GM23338 (cell line): Measurements from ENCODE around the gene RPS6KA4. TPM values are rescaled to one million over a fixed set of nuclear protein-coding genes. Genes with fewer than 3 reads are reported as not detected.
A peak's percentile ranks its signal among the peaks of the same experiment; 100 is the strongest.

Experiments used
- ATAC-seq: fragments of 200-7000 bp; cut with Tn5 transposase; 3 replicates; pipeline ENCODE4 v1.9.1; 2020
- DNase-seq: peaks from one replicate; pipeline ENCODE4 v3.0.0-alpha.2; 2015; ENCODE audit warnings: low spot score
- H2AFZ ChIP-seq: fragments of 200-600 bp; sonication (generic); 2 replicates; pipeline ENCODE4 v1.8.0; 2016; ENCODE audit warnings: antibody characterized with exemption, mild to moderate bottlenecking, moderate library complexity
- H3F3A ChIP-seq: fragments of 200-600 bp; sonication (generic); replicated peaks from 2 replicates; pipeline ENCODE4 v1.8.0; 2017; ENCODE audit warnings: antibody characterized with exemption, mixed run types, low read depth
- H3K27ac ChIP-seq: fragments of 200-600 bp; sonication (generic); 2 replicates; pipeline ENCODE4 v1.6.1; 2016; ENCODE audit warnings: low read depth
- H3K27me3 ChIP-seq: fragments of 200-600 bp; sonication (generic); 2 replicates; pipeline ENCODE4 v1.8.0; 2016; ENCODE audit warnings: mild to moderate bottlenecking, mixed run types, moderate library complexity; ENCODE audit not compliant: insufficient read depth
- H3K36me3 ChIP-seq: fragments of 200-600 bp; sonication (generic); 2 replicates; pipeline ENCODE4 v1.8.0; 2016; ENCODE audit warnings: mild to moderate bottlenecking; ENCODE audit not compliant: insufficient read depth
- H3K4me1 ChIP-seq: fragments of 200-600 bp; sonication (generic); 2 replicates; pipeline ENCODE4 v1.8.0; 2016; ENCODE audit warnings: mild to moderate bottlenecking, moderate library complexity; ENCODE audit not compliant: insufficient read depth
- H3K4me2 ChIP-seq: fragments of 200-600 bp; sonication (generic); 2 replicates; pipeline ENCODE4 v1.7.1; 2017; ENCODE audit warnings: mixed run types
- H3K4me3 ChIP-seq: fragments of 200-600 bp; sonication (generic); 2 replicates; pipeline ENCODE4 v1.6.1; 2016; ENCODE audit warnings: mixed run types
- H3K79me2 ChIP-seq: fragments of 200-600 bp; sonication (generic); replicated peaks from 2 replicates; pipeline ENCODE4 v1.8.0; 2017; ENCODE audit warnings: mild to moderate bottlenecking; ENCODE audit not compliant: insufficient read depth
- H3K9me2 ChIP-seq: fragments of 200-600 bp; sonication (generic); 2 replicates; pipeline ENCODE4 v1.8.0; 2017; ENCODE audit not compliant: insufficient read depth
- H4K20me1 ChIP-seq: fragments of 200-600 bp; sonication (generic); replicated peaks from 2 replicates; pipeline ENCODE4 v1.8.0; 2017; ENCODE audit warnings: mild to moderate bottlenecking; ENCODE audit not compliant: insufficient read depth
- H3K27ac Mint-ChIP-seq: 2 replicates; pipeline ENCODE4 v1.8.0; 2020; ENCODE audit warnings: inconsistent platforms, mild to moderate bottlenecking, moderate library complexity, mixed read lengths
- H3K27me3 Mint-ChIP-seq: 3 replicates; pipeline ENCODE4 v1.8.0; 2022; ENCODE audit warnings: low read depth, mild to moderate bottlenecking, moderate library complexity, mixed read lengths, inconsistent platforms; ENCODE audit not compliant: insufficient read depth, poor library complexity
- H3K36me3 Mint-ChIP-seq: 3 replicates; pipeline ENCODE4 v1.8.0; 2021; ENCODE audit warnings: low read depth, mild to moderate bottlenecking, inconsistent platforms, moderate library complexity, mixed read lengths
- H3K4me1 Mint-ChIP-seq: 3 replicates; pipeline ENCODE4 v1.8.0; 2020; ENCODE audit warnings: mild to moderate bottlenecking, inconsistent platforms, mixed read lengths
- H3K4me3 Mint-ChIP-seq: 3 replicates; pipeline ENCODE4 v1.8.0; 2021; ENCODE audit warnings: moderate library complexity, mild to moderate bottlenecking, inconsistent platforms, mixed read lengths
- H3K9me3 Mint-ChIP-seq: 3 replicates; pipeline ENCODE4 v1.8.0; 2020; ENCODE audit warnings: moderate library complexity, mild to moderate bottlenecking, inconsistent platforms, mixed read lengths
- EZH2 ChIP-seq: fragments of 200-600 bp; sonication (generic); IDR thresholded peaks from one replicate; pipeline ENCODE4 v1.8.0; 2017; ENCODE audit warnings: antibody characterized with exemption, mild to moderate bottlenecking, low read depth; ENCODE audit not compliant: unreplicated experiment
- JUNB ChIP-seq: IDR thresholded peaks from one replicate; pipeline ENCODE4 v1.6.1; 2016; ENCODE audit warnings: antibody characterized with exemption; ENCODE audit not compliant: unreplicated experiment
- POLR2AphosphoS5 ChIP-seq: IDR thresholded peaks from 2 replicates; pipeline ENCODE4 v1.6.1; 2016; ENCODE audit warnings: antibody characterized with exemption, low read depth
- ZNF114 ChIP-seq: fragments of 250-450 bp; sonication (Bioruptor Pico); IDR thresholded peaks from 2 replicates; pipeline ENCODE4 v1.5.0; 2020; ENCODE audit warnings: mild to moderate bottlenecking, moderate library complexity
- ZNF331 ChIP-seq: fragments of 250-450 bp; sonication (Bioruptor Pico); IDR thresholded peaks from 2 replicates; pipeline ENCODE4 v1.5.0; 2020; ENCODE audit warnings: low read depth, mild to moderate bottlenecking, moderate library complexity
- polyA plus RNA-seq: library from polyadenylated mRNA; unstranded; fragments of >200 nt; fragmentation: Nextera tagmentation; extraction: Ambion mirVana; gene quantifications from 2 replicates; pipeline ENCODE4 v1.2.1, GENCODE V29; 2016
- total RNA-seq: library from RNA; depleted of rRNA; stranded (reverse); fragments of >200 nt; shearing (Covaris generic); gene quantifications from 2 replicates; pipeline ENCODE4 v1.2.3, GENCODE V29; 2014
- TF ChIP-seq, protein P1 (sequence below): fragments of 250-450 bp; sonication (Bioruptor Pico); IDR thresholded peaks from 2 replicates; pipeline ENCODE4 v1.5.0; 2020; ENCODE audit warnings: mild to moderate bottlenecking, moderate library complexity
- TF ChIP-seq, protein P2 (sequence below), 2 experiments: fragments of 200-600 bp in 1 of 2; sonication (generic) in 1 of 2; conservative IDR thresholded peaks; 2 replicates each; pipeline versions ENCODE4 v1.5.1 to v1.6.1; 2016 to 2017; ENCODE audit warnings: antibody characterized with exemption in 2 of 2, low read depth in 2 of 2, mild to moderate bottlenecking in 2 of 2, moderate library complexity in 1 of 2

The RPS6KA4 gene
- total and polyA plus RNA-seq, 2 experiments from 2014 or later = 3.5 to 19.9 TPM

DNA sequence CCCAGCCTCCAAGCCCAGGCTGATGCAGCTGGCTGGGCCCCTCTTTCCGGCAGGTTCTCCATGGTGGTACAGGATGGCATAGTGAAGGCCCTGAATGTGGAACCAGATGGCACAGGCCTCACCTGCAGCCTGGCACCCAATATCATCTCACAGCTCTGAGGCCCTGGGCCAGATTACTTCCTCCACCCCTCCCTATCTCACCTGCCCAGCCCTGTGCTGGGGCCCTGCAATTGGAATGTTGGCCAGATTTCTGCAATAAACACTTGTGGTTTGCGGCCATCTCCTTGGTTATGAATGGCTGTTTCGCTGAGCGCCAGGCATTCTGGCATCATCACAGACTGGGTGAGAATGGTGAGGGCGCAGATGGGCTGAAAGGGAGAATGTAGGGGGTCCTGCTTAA is 37.4 kb upstream of the RPS6KA4 start (continued):
- TF ChIP-seq ZNF331 (CRISPR knock-in tag) (no peak), ZNF114 (no peak), EZH2 (no peak), POLR2AphosphoS5 (no peak), JUNB (no peak)
- TF ChIP-seq, protein P1, sequence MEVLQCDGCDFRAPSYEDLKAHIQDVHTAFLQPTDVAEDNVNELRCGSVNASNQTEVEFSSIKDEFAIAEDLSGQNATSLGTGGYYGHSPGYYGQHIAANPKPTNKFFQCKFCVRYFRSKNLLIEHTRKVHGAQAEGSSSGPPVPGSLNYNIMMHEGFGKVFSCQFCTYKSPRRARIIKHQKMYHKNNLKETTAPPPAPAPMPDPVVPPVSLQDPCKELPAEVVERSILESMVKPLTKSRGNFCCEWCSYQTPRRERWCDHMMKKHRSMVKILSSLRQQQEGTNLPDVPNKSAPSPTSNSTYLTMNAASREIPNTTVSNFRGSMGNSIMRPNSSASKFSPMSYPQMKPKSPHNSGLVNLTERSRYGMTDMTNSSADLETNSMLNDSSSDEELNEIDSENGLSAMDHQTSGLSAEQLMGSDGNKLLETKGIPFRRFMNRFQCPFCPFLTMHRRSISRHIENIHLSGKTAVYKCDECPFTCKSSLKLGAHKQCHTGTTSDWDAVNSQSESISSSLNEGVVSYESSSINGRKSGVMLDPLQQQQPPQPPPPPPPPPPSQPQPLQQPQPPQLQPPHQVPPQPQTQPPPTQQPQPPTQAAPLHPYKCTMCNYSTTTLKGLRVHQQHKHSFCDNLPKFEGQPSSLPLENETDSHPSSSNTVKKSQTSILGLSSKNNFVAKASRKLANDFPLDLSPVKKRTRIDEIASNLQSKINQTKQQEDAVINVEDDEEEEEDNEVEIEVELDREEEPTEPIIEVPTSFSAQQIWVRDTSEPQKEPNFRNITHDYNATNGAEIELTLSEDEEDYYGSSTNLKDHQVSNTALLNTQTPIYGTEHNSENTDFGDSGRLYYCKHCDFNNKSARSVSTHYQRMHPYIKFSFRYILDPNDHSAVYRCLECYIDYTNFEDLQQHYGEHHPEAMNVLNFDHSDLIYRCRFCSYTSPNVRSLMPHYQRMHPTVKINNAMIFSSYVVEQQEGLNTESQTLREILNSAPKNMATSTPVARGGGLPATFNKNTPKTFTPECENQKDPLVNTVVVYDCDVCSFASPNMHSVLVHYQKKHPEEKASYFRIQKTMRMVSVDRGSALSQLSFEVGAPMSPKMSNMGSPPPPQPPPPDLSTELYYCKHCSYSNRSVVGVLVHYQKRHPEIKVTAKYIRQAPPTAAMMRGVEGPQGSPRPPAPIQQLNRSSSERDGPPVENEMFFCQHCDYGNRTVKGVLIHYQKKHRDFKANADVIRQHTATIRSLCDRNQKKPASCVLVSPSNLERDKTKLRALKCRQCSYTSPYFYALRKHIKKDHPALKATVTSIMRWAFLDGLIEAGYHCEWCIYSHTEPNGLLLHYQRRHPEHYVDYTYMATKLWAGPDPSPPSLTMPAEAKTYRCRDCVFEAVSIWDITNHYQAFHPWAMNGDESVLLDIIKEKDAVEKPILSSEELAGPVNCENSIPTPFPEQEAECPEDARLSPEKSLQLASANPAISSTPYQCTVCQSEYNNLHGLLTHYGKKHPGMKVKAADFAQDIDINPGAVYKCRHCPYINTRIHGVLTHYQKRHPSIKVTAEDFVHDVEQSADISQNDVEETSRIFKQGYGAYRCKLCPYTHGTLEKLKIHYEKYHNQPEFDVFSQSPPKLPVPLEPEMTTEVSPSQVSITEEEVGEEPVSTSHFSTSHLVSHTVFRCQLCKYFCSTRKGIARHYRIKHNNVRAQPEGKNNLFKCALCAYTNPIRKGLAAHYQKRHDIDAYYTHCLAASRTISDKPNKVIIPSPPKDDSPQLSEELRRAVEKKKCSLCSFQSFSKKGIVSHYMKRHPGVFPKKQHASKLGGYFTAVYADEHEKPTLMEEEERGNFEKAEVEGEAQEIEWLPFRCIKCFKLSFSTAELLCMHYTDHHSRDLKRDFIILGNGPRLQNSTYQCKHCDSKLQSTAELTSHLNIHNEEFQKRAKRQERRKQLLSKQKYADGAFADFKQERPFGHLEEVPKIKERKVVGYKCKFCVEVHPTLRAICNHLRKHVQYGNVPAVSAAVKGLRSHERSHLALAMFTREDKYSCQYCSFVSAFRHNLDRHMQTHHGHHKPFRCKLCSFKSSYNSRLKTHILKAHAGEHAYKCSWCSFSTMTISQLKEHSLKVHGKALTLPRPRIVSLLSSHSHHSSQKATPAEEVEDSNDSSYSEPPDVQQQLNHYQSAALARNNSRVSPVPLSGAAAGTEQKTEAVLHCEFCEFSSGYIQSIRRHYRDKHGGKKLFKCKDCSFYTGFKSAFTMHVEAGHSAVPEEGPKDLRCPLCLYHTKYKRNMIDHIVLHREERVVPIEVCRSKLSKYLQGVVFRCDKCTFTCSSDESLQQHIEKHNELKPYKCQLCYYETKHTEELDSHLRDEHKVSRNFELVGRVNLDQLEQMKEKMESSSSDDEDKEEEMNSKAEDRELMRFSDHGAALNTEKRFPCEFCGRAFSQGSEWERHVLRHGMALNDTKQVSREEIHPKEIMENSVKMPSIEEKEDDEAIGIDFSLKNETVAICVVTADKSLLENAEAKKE = no peak

DNA sequence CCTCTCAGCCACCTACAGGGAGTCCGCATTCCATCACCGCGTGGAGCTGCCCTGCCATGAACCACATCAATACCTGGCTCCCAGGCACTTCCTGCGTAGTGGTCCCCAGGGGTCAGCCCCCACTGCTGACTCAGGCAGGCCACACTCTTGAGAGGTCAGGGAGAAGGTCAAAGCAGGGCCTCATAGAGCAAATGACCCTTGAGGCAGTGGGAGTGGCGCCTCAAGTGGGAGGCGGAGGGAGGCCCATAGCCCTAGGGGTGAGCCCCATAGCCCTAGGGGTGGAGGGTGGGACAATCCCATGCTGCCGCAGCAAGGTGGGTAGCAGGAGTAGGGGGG is 36.1 kb upstream of the RPS6KA4 start:
- Histone ChIP-seq H3K4me1 (peaks cover 12% of the 10 kb centered on the region), H3F3A (0 out of 2 replicates have a peak, but pooled peaks cover 4% of the 10 kb centered on the region), H2AFZ (no peak overlapping the region), H3K9me2 (no peaks in the 10 kb centered on the region), H3K79me2 (peaks cover 9% of the 10 kb centered on the region; the same call in 1 of the 2 replicates), H3K4me2 (no peak overlapping the region), H3K27ac (no peak overlapping the region), H3K4me3 (no peak overlapping the region), H4K20me1 (no peaks in the 10 kb centered on the region), H3K27me3 (no peaks in the 10 kb centered on the region), H3K36me3 (peaks cover 3% of the 10 kb centered on the region; the same call in 1 of the 2 replicates)
- no peak for DNase-seq
- H3K27me3 Mint-ChIP-seq = peaks cover 9% of the 10 kb centered on the region
- TF ChIP-seq, protein P2, sequence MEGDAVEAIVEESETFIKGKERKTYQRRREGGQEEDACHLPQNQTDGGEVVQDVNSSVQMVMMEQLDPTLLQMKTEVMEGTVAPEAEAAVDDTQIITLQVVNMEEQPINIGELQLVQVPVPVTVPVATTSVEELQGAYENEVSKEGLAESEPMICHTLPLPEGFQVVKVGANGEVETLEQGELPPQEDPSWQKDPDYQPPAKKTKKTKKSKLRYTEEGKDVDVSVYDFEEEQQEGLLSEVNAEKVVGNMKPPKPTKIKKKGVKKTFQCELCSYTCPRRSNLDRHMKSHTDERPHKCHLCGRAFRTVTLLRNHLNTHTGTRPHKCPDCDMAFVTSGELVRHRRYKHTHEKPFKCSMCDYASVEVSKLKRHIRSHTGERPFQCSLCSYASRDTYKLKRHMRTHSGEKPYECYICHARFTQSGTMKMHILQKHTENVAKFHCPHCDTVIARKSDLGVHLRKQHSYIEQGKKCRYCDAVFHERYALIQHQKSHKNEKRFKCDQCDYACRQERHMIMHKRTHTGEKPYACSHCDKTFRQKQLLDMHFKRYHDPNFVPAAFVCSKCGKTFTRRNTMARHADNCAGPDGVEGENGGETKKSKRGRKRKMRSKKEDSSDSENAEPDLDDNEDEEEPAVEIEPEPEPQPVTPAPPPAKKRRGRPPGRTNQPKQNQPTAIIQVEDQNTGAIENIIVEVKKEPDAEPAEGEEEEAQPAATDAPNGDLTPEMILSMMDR (conservative IDR thresholded peaks at IDR 0.05; ENCODE audit: low read depth in 2 of 2) = peak in 1 of 2 experiments; percentile 0; a peak in 1 of 4 replicates
- no peak for TF ChIP-seq JUNB
- H3K4me3 Mint-ChIP-seq = no peak overlapping the region
- no peaks in the 10 kb centered on the region for H3K9me3 Mint-ChIP-seq
- ATAC-seq = no peak
- H3K27ac Mint-ChIP-seq = no peak overlapping the region
- peaks cover 19% of the 10 kb centered on the region for H3K4me1 Mint-ChIP-seq
- H3K36me3 Mint-ChIP-seq = peaks cover 25% of the 10 kb centered on the region
